Large intestine (tissue), 3 donors: ENCODE measurements around the gene ZNF541. TPM values are rescaled to one million over a fixed set of nuclear protein-coding genes. Genes with fewer than 3 reads are reported as not detected.

Experiments used
- DNase-seq, 2 donors: peaks; one replicate each; pipeline versions ENCODE4 v3.0.0 to v3.0.0-alpha.2; 2013
- H3K27ac ChIP-seq: one replicate; pipeline ENCODE4 v1.5.1; 2013; ENCODE audit warnings: low read length
- H3K27me3 ChIP-seq: 2 replicates; pipeline ENCODE4 v1.6.1; 2013; ENCODE audit warnings: low read length; ENCODE audit not compliant: control insufficient read depth, insufficient read depth
- H3K36me3 ChIP-seq: 2 replicates; pipeline ENCODE4 v1.6.1; 2013; ENCODE audit warnings: low read length; ENCODE audit not compliant: control insufficient read depth, insufficient read depth
- H3K4me1 ChIP-seq: one replicate; pipeline ENCODE4 v1.6.1; 2013; ENCODE audit warnings: low read length; ENCODE audit not compliant: control insufficient read depth, insufficient read depth
- H3K4me3 ChIP-seq: one replicate; pipeline ENCODE4 v1.5.1; 2013; ENCODE audit warnings: low read length
- H3K9me3 ChIP-seq: one replicate; pipeline ENCODE4 v1.6.1; 2013; ENCODE audit warnings: mild to moderate bottlenecking, low read depth, low read length, moderate library complexity; ENCODE audit not compliant: control insufficient read depth
- WGBS: methylation state at CpG from one replicate; pipeline ENCODE4 v1.1.5; 2013; ENCODE audit warnings: low lambda C conversion rate; ENCODE audit not compliant: insufficient coverage; 5-methylcytosine and 5-hydroxymethylcytosine counted together
- polyA plus RNA-seq: library from polyadenylated mRNA; unstranded; fragments of 120-200 nt; gene quantifications from one replicate; pipeline ENCODE4 v1.2.1, GENCODE V29; 2013

ZNF541 gene
- polyA plus RNA-seq, 1 donor = 0.19 TPM

- Histone ChIP-seq H3K4me1 (no peaks in the 10 kb centered on the region), H3K27me3 (peaks cover 24% of the 10 kb centered on the region), H3K4me3 (no peak overlapping the region), H3K36me3 (no peaks in the 10 kb centered on the region), H3K9me3 (peaks cover 8% of the 10 kb centered on the region), H3K27ac (no peak overlapping the region)
- DNase-seq = no peak
- WGBS = no CpG with 5 or more reads among the region's 18 CpGs
Observed at GRCh38 chr19:47544075-47544474, 28.9 kb downstream of the ZNF541 start.

GRCh38 chr19:47542030-47542475, 30.9 kb downstream of the ZNF541 start:
- WGBS = no CpG with 5 or more reads among the region's 9 CpGs
- Histone ChIP-seq H3K4me1 (no peaks in the 10 kb centered on the region), H3K9me3 (peaks cover 8% of the 10 kb centered on the region), H3K36me3 (no peaks in the 10 kb centered on the region), H3K27me3 (peaks cover 24% of the 10 kb centered on the region), H3K4me3 (no peak overlapping the region), H3K27ac (no peak overlapping the region)
- DNase-seq = no peak

DNA sequence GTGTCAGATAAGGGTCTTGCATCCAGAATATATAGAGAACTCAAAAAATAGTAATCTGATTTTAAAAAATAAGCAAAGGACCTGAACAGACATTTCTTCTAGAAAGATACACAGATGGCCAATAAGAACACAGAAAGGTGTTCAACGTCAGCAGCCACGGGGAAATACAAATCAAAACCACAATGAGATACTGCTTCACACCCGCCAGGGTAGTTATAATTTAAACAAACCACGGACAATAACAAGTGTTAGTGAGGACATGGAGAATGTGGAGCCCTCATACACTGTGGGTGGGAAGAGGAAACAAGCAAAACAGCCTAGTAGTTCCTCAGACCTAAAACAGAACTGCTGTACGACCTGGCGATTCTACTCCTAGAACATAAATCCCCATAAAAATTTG, 31.4 kb downstream of the ZNF541 start:
- H3K27ac ChIP-seq = no peak overlapping the region
- H3K4me3 ChIP-seq = no peak overlapping the region
- no peaks in the 10 kb centered on the region for H3K36me3 ChIP-seq
- H3K4me1 ChIP-seq = no peaks in the 10 kb centered on the region
- H3K27me3 ChIP-seq = peaks cover 24% of the 10 kb centered on the region
- DNase-seq = no peak
- peaks cover 8% of the 10 kb centered on the region for H3K9me3 ChIP-seq
- WGBS = no CpG with 5 or more reads among the region's 6 CpGs

DNA sequence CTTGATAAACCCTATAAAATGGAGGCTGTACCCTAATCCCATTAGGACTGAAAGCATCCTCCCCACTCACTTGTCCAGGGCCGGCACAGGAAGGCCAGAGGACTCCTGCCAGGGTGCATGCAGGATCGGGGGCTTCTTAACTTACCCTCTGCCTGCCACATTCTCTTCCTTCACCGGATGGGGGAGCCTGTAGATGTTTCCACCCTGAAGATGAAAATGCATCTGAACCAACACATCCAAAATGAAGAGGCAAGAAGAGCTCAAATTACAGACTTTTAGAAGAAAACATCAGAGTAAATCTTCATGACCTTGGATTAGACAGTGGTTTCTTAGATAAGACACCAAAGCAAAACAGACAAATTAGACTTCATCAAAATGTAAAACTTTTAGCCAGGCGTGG, 32.2 kb downstream of the ZNF541 start:
- H3K4me1 ChIP-seq = no peaks in the 10 kb centered on the region
- no peak for DNase-seq
- peaks cover 18% of the 10 kb centered on the region for H3K27me3 ChIP-seq
- no peaks in the 10 kb centered on the region for H3K36me3 ChIP-seq
- H3K27ac ChIP-seq = no peak overlapping the region
- WGBS = 33% methylated on average over 1 of the region's 4 CpGs
- H3K9me3 ChIP-seq = peaks cover 8% of the 10 kb centered on the region
- H3K4me3 ChIP-seq = no peak overlapping the region

- DNase-seq = no peak
- peaks cover 9% of the 10 kb centered on the region for H3K27me3 ChIP-seq
- peaks cover 4% of the 10 kb centered on the region for H3K9me3 ChIP-seq
- no peaks in the 10 kb centered on the region for H3K36me3 ChIP-seq
- no peak overlapping the region for H3K27ac ChIP-seq
- no peaks in the 10 kb centered on the region for H3K4me1 ChIP-seq
- WGBS = no CpG with 5 or more reads among the region's 12 CpGs
- H3K4me3 ChIP-seq = no peak overlapping the region
Observed at GRCh38 chr19:47539747-47540311, 33.1 kb downstream of the ZNF541 start.

- Histone ChIP-seq H3K36me3 (no peaks in the 10 kb centered on the region), H3K9me3 (no peaks in the 10 kb centered on the region), H3K27ac (no peak overlapping the region), H3K27me3 (no peaks in the 10 kb centered on the region), H3K4me1 (no peaks in the 10 kb centered on the region), H3K4me3 (no peak overlapping the region)
- WGBS = 90% methylated on average over 2 of the region's 5 CpGs
- no peak for DNase-seq
Observed at GRCh38 chr19:47538812-47539211, 34.1 kb downstream of the ZNF541 start.

- no peak overlapping the region for H3K4me3 ChIP-seq
- no peaks in the 10 kb centered on the region for H3K36me3 ChIP-seq
- H3K27me3 ChIP-seq = no peaks in the 10 kb centered on the region
- no peaks in the 10 kb centered on the region for H3K4me1 ChIP-seq
- no peaks in the 10 kb centered on the region for H3K9me3 ChIP-seq
- WGBS = no CpG with 5 or more reads among the region's 4 CpGs
- H3K27ac ChIP-seq = no peak overlapping the region
- DNase-seq = no peak
Observed at GRCh38 chr19:47537493-47537892, 35.5 kb downstream of the ZNF541 start.

DNA sequence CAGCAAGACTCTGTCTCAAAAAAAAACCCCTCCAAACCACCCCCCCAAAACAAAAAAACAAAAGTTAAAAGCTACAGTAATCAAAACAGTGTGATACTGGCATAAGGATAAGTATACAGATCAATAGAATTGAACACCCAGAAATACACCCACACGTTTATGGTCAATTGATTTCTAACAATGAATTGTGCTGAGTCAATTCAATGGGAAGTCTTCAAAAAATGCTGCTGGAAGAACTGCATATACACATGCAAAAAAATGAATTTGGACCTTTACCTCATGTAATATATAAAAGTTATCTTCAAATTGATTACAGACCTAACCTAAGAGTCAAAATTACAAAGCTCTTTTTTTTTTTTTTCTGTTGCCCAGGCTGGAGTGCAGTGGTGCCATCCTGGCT, 38.3 kb downstream of the ZNF541 start:
- Histone ChIP-seq H3K27ac (no peak overlapping the region), H3K36me3 (no peaks in the 10 kb centered on the region), H3K4me3 (no peak overlapping the region), H3K4me1 (no peaks in the 10 kb centered on the region), H3K27me3 (peaks cover 3% of the 10 kb centered on the region), H3K9me3 (no peaks in the 10 kb centered on the region)
- DNase-seq = no peak
- WGBS = no CpG with 5 or more reads among the region's 1 CpG

- Histone ChIP-seq H3K9me3 (no peaks in the 10 kb centered on the region), H3K27ac (no peak overlapping the region), H3K4me1 (no peaks in the 10 kb centered on the region), H3K27me3 (peaks cover 3% of the 10 kb centered on the region), H3K36me3 (no peaks in the 10 kb centered on the region), H3K4me3 (no peak overlapping the region)
- 20% methylated on average over 1 of the region's 14 CpGs for WGBS
- DNase-seq = peak in 1 of 2 donors; percentile 27
Observed at GRCh38 chr19:47531640-47532387, 41.1 kb downstream of the ZNF541 start.

DNA sequence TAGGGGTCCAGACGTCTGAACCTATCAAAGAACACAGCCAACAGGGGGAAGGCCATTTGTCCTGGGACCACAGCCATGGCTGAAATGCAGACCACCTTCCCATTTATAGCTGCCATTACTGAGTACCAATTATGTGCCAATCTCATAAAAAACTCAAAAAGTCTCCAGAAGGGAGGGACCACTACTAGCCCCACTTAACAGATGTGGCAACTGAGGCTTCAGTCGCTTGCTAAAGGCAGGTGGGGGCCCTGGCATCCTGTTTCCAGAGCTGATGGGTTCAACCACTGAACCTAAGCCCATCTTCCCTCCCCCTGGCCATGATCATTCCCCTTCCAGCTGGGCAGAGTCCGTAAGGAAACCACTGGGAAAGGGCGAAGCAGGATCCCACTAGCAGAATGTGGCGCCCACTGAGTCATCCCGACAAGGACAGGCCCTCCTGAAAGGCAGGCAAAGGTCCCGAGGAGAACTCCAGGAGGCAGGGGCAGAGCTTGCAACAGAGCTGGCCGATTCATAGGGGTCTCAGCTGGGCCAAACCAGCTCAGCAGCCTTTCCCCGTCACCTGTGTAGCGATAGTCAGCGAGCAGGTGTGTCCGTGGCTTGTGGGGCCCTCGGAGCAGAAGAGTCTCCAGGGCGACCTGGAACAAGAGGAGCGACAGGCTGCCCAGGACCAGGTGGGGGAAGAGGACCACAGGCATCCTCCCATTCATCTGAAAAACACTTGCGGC, 43.8 kb downstream of the ZNF541 start:
- H3K36me3 ChIP-seq = no peaks in the 10 kb centered on the region

More for the DNA sequence above, 43.8 kb downstream of the ZNF541 start:
- no peak for DNase-seq
- Histone ChIP-seq H3K9me3 (no peaks in the 10 kb centered on the region), H3K27me3 (peaks cover 3% of the 10 kb centered on the region), H3K4me3 (no peak overlapping the region), H3K27ac (no peak overlapping the region), H3K4me1 (no peaks in the 10 kb centered on the region)
- WGBS = no CpG with 5 or more reads among the region's 16 CpGs
